AG09319 (cell line): ENCODE measurements around the gene PRPS1.
"Not testable (repeated sequence)": the region's sequence is repeated elsewhere in the genome, so short reads cannot be mapped to it uniquely, and the experiment has no call there.

ENCODE experiments used
- DNase-seq: peaks from one replicate; pipeline ENCODE4 v3.0.0-alpha.2; 2010; ENCODE audit warnings: low read depth; ENCODE audit errors: extremely low read depth
- TF ChIP-seq, protein P1 (sequence below): IDR thresholded peaks from 2 replicates; pipeline ENCODE4 v1.5.1; 2011; ENCODE audit warnings: low read depth, mild to moderate bottlenecking, inconsistent platforms, low read length, moderate library complexity

PRPS1 gene

DNA sequence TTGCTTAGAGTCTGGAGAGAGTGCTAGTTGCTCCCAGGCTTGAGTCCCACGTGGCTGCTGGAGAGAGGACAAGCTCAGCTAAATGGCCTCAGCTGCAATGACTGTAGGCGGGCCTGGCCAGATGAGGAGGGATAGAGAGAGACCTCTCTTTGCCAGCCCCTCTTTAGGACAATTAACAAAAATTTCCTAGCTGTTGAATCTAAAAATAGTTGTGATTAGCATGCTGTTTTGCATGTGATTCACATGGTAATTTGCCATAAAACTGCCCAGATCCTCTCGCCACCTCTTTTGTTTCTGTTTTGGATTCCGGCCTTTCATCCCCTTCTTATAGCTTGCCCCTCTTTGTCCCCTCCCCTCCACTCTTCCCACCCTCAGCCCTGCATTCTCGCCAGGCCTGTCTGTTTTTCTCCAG lies 28.9 kb upstream of the PRPS1 start:
- TF ChIP-seq, protein P1, sequence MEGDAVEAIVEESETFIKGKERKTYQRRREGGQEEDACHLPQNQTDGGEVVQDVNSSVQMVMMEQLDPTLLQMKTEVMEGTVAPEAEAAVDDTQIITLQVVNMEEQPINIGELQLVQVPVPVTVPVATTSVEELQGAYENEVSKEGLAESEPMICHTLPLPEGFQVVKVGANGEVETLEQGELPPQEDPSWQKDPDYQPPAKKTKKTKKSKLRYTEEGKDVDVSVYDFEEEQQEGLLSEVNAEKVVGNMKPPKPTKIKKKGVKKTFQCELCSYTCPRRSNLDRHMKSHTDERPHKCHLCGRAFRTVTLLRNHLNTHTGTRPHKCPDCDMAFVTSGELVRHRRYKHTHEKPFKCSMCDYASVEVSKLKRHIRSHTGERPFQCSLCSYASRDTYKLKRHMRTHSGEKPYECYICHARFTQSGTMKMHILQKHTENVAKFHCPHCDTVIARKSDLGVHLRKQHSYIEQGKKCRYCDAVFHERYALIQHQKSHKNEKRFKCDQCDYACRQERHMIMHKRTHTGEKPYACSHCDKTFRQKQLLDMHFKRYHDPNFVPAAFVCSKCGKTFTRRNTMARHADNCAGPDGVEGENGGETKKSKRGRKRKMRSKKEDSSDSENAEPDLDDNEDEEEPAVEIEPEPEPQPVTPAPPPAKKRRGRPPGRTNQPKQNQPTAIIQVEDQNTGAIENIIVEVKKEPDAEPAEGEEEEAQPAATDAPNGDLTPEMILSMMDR, result no peak
- DNase-seq, result no peak

DNA sequence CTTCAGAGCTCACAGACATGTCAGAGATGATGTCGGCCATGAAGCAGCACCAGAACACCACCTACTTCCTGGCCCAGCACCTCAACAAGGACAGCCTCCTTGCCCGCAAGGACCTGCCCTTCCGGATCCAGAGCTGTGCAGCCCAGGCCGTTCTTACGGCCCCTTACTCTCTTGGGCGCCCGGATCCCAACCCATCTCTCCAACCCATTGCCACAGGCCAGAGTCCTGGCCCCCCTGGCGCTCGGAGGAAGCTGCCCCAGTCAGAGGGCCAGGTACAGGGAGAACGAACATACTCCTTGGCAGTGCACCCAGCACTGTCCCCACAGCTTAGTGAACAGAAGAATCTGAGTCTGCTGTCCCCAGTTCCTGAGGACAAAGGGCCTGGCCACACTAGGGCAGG lies 27.9 kb upstream of the PRPS1 start:
- no peak for DNase-seq
- TF ChIP-seq, protein P1, result no peak

DNA sequence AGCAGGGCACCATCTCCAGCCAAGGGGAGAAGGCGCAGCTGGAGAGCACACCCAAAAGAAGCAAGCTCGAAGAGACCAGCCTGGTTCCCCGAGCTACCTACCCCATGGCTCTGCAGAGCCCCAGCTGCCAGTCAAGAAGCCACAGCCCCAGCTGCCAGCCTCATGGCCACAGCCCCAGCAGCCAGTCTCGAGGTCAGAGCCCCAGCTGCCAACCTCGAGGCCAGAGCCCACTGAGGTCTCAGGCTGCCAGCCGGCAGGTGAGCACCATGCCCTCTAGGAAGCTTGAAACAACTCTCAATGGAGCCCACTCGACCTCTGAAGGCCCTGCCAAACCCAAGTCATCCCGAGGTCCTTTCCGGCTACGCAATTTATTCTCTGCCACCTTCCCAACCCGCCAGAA lies 27.0 kb upstream of the PRPS1 start:
- TF ChIP-seq, protein P1, result no peak
- DNase-seq, result no peak

DNA sequence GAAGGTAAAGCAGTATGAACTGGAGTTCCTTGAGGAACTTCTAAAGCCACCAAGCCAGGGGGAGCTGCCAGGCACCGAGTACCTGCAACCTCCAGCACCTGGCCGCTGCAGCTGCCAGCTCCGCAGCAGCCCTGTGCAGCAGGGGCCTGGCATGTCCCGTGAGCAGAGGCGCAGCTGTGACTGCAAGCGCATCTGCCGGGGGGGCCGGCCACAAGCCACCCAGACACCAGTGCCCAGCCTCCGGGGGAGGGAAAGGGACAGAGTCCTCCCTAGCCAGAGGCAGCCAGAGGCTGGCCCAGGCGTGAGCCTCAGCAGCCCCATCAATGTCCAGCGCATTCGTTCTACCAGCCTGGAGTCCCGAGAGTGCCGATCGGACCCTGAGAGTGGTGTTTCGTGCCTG lies 26.6 kb upstream of the PRPS1 start:
- no peak for DNase-seq
- TF ChIP-seq, protein P1, result no peak

DNA sequence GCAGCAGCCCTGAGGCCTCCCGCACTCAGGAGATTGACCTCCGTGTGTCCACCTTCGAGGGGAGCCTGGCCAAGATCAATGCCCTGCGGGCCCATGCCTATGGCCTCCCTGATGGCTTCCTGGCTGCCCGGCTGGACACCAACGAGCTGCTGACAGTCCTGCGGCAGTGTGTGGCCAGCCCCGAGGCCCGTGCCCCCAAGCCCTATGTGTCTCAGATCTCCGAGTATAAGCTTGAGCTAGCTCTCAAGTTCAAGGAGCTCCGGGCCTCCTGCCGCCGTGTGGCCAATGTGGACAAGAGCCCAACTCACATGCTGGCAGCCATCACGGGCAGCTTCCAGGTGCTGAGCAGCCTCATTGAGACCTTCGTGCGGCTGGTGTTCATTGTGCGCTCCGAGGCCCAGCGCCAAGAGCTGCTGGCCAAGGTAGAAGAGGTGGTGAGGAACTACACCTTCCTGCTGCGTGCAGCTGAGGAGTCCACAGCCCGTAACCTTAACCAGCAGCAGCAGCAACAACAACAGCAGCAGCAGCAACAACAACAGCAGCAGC lies 25.5 kb upstream of the PRPS1 start:
- DNase-seq, result no peak
- TF ChIP-seq, protein P1, result no peak

DNA sequence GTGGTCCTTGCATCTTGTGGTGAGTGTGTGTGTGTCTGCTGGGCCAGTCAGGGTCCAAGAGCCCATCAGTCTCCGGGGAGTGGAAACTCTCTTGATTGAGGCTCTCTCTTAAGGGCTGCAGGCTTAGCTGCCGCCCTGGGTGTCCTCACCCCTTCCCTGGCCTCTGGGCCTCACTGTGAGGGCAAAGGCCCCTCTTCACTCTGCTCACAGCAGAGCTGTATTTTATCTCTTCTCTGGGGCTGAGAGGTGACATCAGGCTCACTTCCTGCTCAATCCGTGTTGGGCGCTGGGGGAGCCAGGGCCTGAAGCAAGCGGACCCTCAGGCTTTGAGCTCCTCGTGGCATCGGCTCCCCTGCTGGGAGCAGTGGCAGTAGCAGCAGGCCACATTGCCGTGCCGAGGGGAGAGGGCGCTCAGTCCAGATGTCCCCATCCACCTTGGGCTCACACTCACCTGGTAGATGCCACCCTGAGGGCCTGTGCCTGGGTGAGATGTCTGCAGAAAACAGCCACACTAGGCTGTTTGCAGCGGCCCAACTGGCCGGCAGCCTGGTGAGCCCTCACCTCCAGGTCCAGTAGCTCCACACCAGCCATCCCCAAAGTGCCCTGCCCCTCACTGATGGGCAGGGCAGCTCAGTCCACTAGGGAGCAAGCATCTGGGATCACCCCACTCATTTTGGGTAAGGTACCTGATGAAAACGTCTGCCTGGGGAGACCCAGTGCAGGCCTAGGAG lies 24.7 kb upstream of the PRPS1 start:
- TF ChIP-seq, protein P1, result no peak
- no peak for DNase-seq

DNA sequence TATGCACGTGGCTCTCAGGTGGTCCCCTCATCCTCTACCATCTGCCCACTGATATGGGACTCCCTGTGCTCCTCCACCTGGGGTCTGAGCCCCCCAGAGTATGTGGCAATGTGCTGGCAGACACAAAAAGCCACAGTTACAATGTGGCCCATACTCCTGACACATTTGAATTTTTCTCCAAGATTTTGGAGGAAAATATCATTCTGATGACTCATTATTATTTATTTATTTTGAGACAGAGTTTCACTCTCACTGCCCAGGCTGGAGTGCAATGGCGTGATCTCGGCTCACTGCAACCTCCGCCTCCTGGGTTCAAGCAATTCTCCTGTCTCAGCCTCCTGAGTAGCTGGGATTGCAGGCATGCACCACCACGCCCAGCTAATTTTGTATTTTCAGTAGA lies 19.2 kb upstream of the PRPS1 start:
- not testable (repeated sequence) for DNase-seq

DNA sequence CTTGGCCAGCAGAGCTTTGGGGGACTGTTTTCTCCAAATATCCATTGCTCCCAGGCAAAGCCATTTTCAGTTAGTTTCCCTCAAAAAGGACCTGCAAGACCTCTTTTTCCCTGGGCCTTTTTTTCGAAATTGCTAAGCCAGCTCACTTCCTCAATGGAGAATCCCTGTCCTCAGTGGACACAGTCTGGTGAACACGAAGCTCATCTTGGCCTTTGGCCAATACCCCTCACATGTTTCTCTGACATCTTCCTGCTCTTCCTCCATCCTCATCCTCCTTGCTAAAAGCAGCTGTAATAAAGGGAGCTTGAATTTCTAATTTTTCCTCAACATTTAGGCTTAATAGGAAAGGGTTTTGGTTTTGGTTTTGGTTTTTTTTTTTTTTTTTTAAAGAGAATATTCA lies 17.6 kb upstream of the PRPS1 start:
- TF ChIP-seq, protein P1, result no peak
- DNase-seq, result no peak
